Mesenchymal stem cell (in vitro differentiated cells and primary cell): ENCODE data around the gene EFCAB6.

Experiments
- DNase-seq: peaks from one replicate; pipeline ENCODE4 v3.0.0-alpha.2; 2013
- H2AFZ ChIP-seq: one replicate; pipeline ENCODE4 v1.6.1; 2013; ENCODE audit warnings: low read depth, mild to moderate bottlenecking, control low read depth, inconsistent platforms, low read length, moderate library complexity
- H2AK5ac ChIP-seq: 2 replicates; pipeline ENCODE4 v1.6.1; 2013; ENCODE audit warnings: low read length, moderate library complexity, mild to moderate bottlenecking, inconsistent platforms; ENCODE audit not compliant: severe bottlenecking
- H2BK120ac ChIP-seq: one replicate; pipeline ENCODE4 v1.6.1; 2013; ENCODE audit warnings: low read depth, mild to moderate bottlenecking, inconsistent platforms, low read length, moderate library complexity
- H2BK12ac ChIP-seq, 2 experiments: one replicate each; pipeline ENCODE4 v1.6.1; 2013; ENCODE audit warnings: inconsistent platforms in 2 of 2, low read length in 2 of 2, mild to moderate bottlenecking in 2 of 2, moderate library complexity in 2 of 2, control low read depth in 1 of 2
- H2BK15ac ChIP-seq: one replicate; pipeline ENCODE4 v1.6.1; 2013; ENCODE audit warnings: mild to moderate bottlenecking, low read depth, inconsistent platforms; ENCODE audit not compliant: poor library complexity, severe bottlenecking
- H2BK5ac ChIP-seq: 2 replicates; pipeline ENCODE4 v1.6.1; 2013; ENCODE audit warnings: low read depth, mild to moderate bottlenecking, low read length, control low read depth, inconsistent platforms; ENCODE audit not compliant: poor library complexity, severe bottlenecking
- H3K14ac ChIP-seq, 2 experiments: one replicate each; pipeline ENCODE4 v1.6.1; 2013; ENCODE audit warnings: inconsistent platforms in 2 of 2, low read length in 2 of 2, control low read depth in 1 of 2, mild to moderate bottlenecking in 1 of 2, moderate library complexity in 1 of 2
- H3K18ac ChIP-seq, 2 experiments: one replicate each; pipeline ENCODE4 v1.6.1; 2013; ENCODE audit warnings: inconsistent platforms in 2 of 2, low read length in 2 of 2, control low read depth in 1 of 2, low read depth in 1 of 2, mild to moderate bottlenecking in 1 of 2
- H3K23ac ChIP-seq, 2 experiments: one replicate each; pipeline ENCODE4 v1.6.1; 2013; ENCODE audit warnings: inconsistent platforms in 2 of 2, low read length in 2 of 2, mild to moderate bottlenecking in 2 of 2, moderate library complexity in 2 of 2, control low read depth in 1 of 2
- H3K27ac ChIP-seq: 2 replicates; pipeline ENCODE4 v1.5.1; 2013; ENCODE audit warnings: mild to moderate bottlenecking, moderate library complexity, low read length, control low read depth, inconsistent platforms; ENCODE audit not compliant: poor library complexity, severe bottlenecking
- H3K27me3 ChIP-seq, 2 experiments: 2 replicates each; pipeline versions ENCODE4 v1.6.1 to v1.7.0; 2013; ENCODE audit warnings: low read length in 2 of 2, mild to moderate bottlenecking in 2 of 2, moderate library complexity in 2 of 2, control low read depth in 1 of 2, inconsistent platforms in 1 of 2; ENCODE audit not compliant: control insufficient read depth in 1 of 2, insufficient read depth in 1 of 2
- H3K36me3 ChIP-seq, 2 experiments: 2 replicates each; pipeline versions ENCODE4 v1.6.1 to v1.7.0; 2013; ENCODE audit warnings: low read length in 2 of 2, control low read depth in 1 of 2, inconsistent platforms in 1 of 2, low read depth in 1 of 2, mild to moderate bottlenecking in 1 of 2; ENCODE audit not compliant: insufficient read depth in 2 of 2, control insufficient read depth in 1 of 2
- H3K4ac ChIP-seq, 2 experiments: one replicate each; pipeline ENCODE4 v1.6.1; 2013; ENCODE audit warnings: inconsistent platforms in 2 of 2, low read length in 2 of 2, mild to moderate bottlenecking in 2 of 2, moderate library complexity in 2 of 2, control low read depth in 1 of 2, low read depth in 1 of 2
- H3K4me1 ChIP-seq: 2 replicates; pipeline ENCODE4 v1.6.1; 2013; ENCODE audit warnings: low read depth, low read length, control low read depth; ENCODE audit not compliant: control insufficient read depth, insufficient read depth
- H3K4me2 ChIP-seq: 2 replicates; pipeline ENCODE4 v1.6.1; 2013; ENCODE audit warnings: low read length, mild to moderate bottlenecking, inconsistent platforms; ENCODE audit not compliant: poor library complexity, severe bottlenecking
- H3K4me3 ChIP-seq, 2 experiments: 2 replicates each; pipeline versions ENCODE4 v1.5.1 to v1.7.0; 2013; ENCODE audit warnings: low read length in 2 of 2, mild to moderate bottlenecking in 2 of 2, control low read depth in 1 of 2, low read depth in 1 of 2; ENCODE audit not compliant: insufficient read depth in 1 of 2
- H3K79me1 ChIP-seq: replicated peaks from 2 replicates; pipeline ENCODE4 v1.6.1; 2013; ENCODE audit warnings: mild to moderate bottlenecking, control low read depth, low read length, inconsistent platforms; ENCODE audit not compliant: poor library complexity, severe bottlenecking
- H3K9ac ChIP-seq: 2 replicates; pipeline ENCODE4 v1.7.0; 2013; ENCODE audit warnings: mild to moderate bottlenecking, low read length, moderate library complexity
- H3K9me3 ChIP-seq: 2 replicates; pipeline ENCODE4 v1.7.0; 2013; ENCODE audit warnings: mild to moderate bottlenecking, low read length; ENCODE audit not compliant: control insufficient read depth
- H4K8ac ChIP-seq: one replicate; pipeline ENCODE4 v1.6.1; 2013; ENCODE audit warnings: inconsistent platforms, mild to moderate bottlenecking, low read length, moderate library complexity
- H4K91ac ChIP-seq: one replicate; pipeline ENCODE4 v1.6.1; 2013; ENCODE audit warnings: mild to moderate bottlenecking, low read length, inconsistent platforms
- WGBS: methylation state at CpG from one replicate; pipeline ENCODE4 v1.1.7; 2013; ENCODE audit warnings: mixed read lengths; 5-methylcytosine and 5-hydroxymethylcytosine counted together

The EFCAB6 gene

DNA sequence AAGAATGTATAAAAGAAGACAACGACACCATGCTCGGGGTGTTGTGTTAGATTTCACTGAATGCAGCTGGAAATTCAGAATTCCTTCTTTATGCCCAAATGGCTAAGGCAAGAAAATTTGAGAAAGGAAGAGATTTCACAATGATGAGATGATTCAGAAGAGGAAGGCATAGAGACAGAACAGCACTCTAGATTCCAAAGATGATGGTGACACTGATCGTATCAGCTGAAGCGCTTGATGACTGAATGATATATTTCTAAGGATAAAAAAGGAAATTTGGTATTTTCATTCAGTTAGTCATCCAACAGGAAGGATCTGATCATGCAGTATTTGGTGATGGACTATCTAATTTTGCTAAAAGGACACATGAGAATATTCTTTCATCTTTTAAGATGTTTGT is 189.2 kb downstream of the EFCAB6 start:
- WGBS: 85% methylated on average over 4 of the region's 4 CpGs
- Histone ChIP-seq H3K4ac (no peak overlapping the region), H3K9me3 (peaks cover 17% of the 10 kb centered on the region), H3K27ac (no peak overlapping the region), H3K79me1 (no peaks in the 10 kb centered on the region), H3K27me3 (no peaks in the 10 kb centered on the region), H3K9ac (no peak overlapping the region), H2BK5ac (no peak overlapping the region), H3K14ac (no peak overlapping the region), H4K8ac (no peak overlapping the region), H4K91ac (no peak overlapping the region), H3K36me3 (no peaks in the 10 kb centered on the region), H2BK12ac (no peak overlapping the region), H3K18ac (no peak overlapping the region), H2BK120ac (no peak overlapping the region), H3K4me3 (no peak overlapping the region), H3K23ac (no peak overlapping the region), H2BK15ac (no peak overlapping the region), H2AFZ (no peak overlapping the region), H3K4me1 (peaks cover 4% of the 10 kb centered on the region), H2AK5ac (no peak overlapping the region), H3K4me2 (no peak overlapping the region)
- DNase-seq: no peak

GRCh38 chr22:43620197-43620596 is 191.9 kb downstream of the EFCAB6 start:
- Histone ChIP-seq H3K23ac (no peak overlapping the region), H3K4ac (no peak overlapping the region), H3K27me3 (no peaks in the 10 kb centered on the region), H3K14ac (no peak overlapping the region), H3K4me1 (peaks cover 2% of the 10 kb centered on the region), H3K79me1 (no peaks in the 10 kb centered on the region), H3K4me2 (no peak overlapping the region), H2BK5ac (no peak overlapping the region), H2AK5ac (no peak overlapping the region), H4K8ac (no peak overlapping the region), H3K9ac (no peak overlapping the region), H3K27ac (no peak overlapping the region), H2BK120ac (no peak overlapping the region), H2BK12ac (no peak overlapping the region), H4K91ac (no peak overlapping the region), H3K4me3 (no peak overlapping the region), H3K18ac (no peak overlapping the region), H2BK15ac (no peak overlapping the region), H3K9me3 (peaks cover 17% of the 10 kb centered on the region), H3K36me3 (no peaks in the 10 kb centered on the region), H2AFZ (no peak overlapping the region)
- WGBS: 85% methylated on average over 3 of the region's 3 CpGs
- no peak for DNase-seq

- DNase-seq: no peak
- no peak overlapping the region for H4K91ac ChIP-seq
- H2BK12ac ChIP-seq: no peak overlapping the region
- no peak overlapping the region for H2AK5ac ChIP-seq
- no peak overlapping the region for H2BK15ac ChIP-seq
- no peaks in the 10 kb centered on the region for H3K36me3 ChIP-seq
- H3K4me1 ChIP-seq: no peaks in the 10 kb centered on the region
- H2BK120ac ChIP-seq: no peak overlapping the region
- no peak overlapping the region for H3K14ac ChIP-seq
- H2BK5ac ChIP-seq: no peak overlapping the region
- H3K23ac ChIP-seq: no peak overlapping the region
- no peak overlapping the region for H2AFZ ChIP-seq
- H3K4me2 ChIP-seq: no peak overlapping the region
- H3K4me3 ChIP-seq: no peak overlapping the region
- 53% methylated on average over 2 of the region's 4 CpGs for WGBS
- peaks cover 17% of the 10 kb centered on the region for H3K9me3 ChIP-seq
- no peak overlapping the region for H3K4ac ChIP-seq
- H3K79me1 ChIP-seq: no peaks in the 10 kb centered on the region
- H3K27ac ChIP-seq: no peak overlapping the region
- H4K8ac ChIP-seq: no peak overlapping the region
- no peaks in the 10 kb centered on the region for H3K27me3 ChIP-seq
- no peak overlapping the region for H3K18ac ChIP-seq
- H3K9ac ChIP-seq: no peak overlapping the region
These were observed 193.6 kb downstream of the EFCAB6 start for GRCh38 chr22:43618517-43618916.

- no peak overlapping the region for H3K4me3 ChIP-seq
- H2BK5ac ChIP-seq: no peak overlapping the region
- H2AK5ac ChIP-seq: no peak overlapping the region
- DNase-seq: no peak
- H3K9ac ChIP-seq: no peak overlapping the region
- H3K27me3 ChIP-seq: no peaks in the 10 kb centered on the region
- no peak overlapping the region for H3K18ac ChIP-seq
- no peak overlapping the region for H4K91ac ChIP-seq
- peaks cover 17% of the 10 kb centered on the region for H3K9me3 ChIP-seq
- no peak overlapping the region for H2BK120ac ChIP-seq
- no peak overlapping the region for H3K4me2 ChIP-seq
- no peak overlapping the region for H3K27ac ChIP-seq
- H2BK12ac ChIP-seq: no peak overlapping the region
- H2AFZ ChIP-seq: no peak overlapping the region
- no peak overlapping the region for H3K23ac ChIP-seq
- no peak overlapping the region for H3K14ac ChIP-seq
- no peaks in the 10 kb centered on the region for H3K4me1 ChIP-seq
- H3K79me1 ChIP-seq: no peaks in the 10 kb centered on the region
- no peak overlapping the region for H3K4ac ChIP-seq
- WGBS: 81% methylated on average over 1 of the region's 3 CpGs
- no peak overlapping the region for H4K8ac ChIP-seq
- H2BK15ac ChIP-seq: no peak overlapping the region
- no peaks in the 10 kb centered on the region for H3K36me3 ChIP-seq
These were observed 195.5 kb downstream of the EFCAB6 start for GRCh38 chr22:43616645-43617044.
